HL-60 (cell line): ENCODE data around the gene BBIP1.

ENCODE experiments used
- DNase-seq, 2 experiments: peaks; one replicate each; pipeline ENCODE4 v3.0.0-alpha.2; 2010 to 2020; ENCODE audit warnings: low read depth in 1 of 2, low spot score in 1 of 2
- H3K27ac ChIP-seq: fragments of 250-450 bp; sonication (Bioruptor Pico); replicated peaks from 2 replicates; pipeline ENCODE4 v1.5.1; 2020; ENCODE audit warnings: mild to moderate bottlenecking, moderate library complexity
- H3K27me3 ChIP-seq: fragments of 250-450 bp; sonication (Bioruptor Pico); 2 replicates; pipeline ENCODE4 v1.5.1; 2021; ENCODE audit warnings: mild to moderate bottlenecking, moderate library complexity; ENCODE audit not compliant: insufficient read depth, poor library complexity, severe bottlenecking
- H3K4me3 ChIP-seq: replicated peaks from 2 replicates; pipeline ENCODE4 v1.5.1; 2011; ENCODE audit warnings: mild to moderate bottlenecking, control low read depth, low read length; ENCODE audit not compliant: insufficient read depth
- CTCF ChIP-seq: IDR thresholded peaks from one replicate; pipeline ENCODE4 v1.5.1; 2011; ENCODE audit warnings: low read length, control low read depth, inconsistent platforms; ENCODE audit not compliant: insufficient read depth
- GABPA ChIP-seq: IDR thresholded peaks from 2 replicates; pipeline ENCODE4 v1.6.1; 2012; ENCODE audit warnings: low read depth
- POLR2AphosphoS5 ChIP-seq: IDR thresholded peaks from 2 replicates; pipeline ENCODE4 v1.6.1; 2012; ENCODE audit warnings: low read depth
- REST ChIP-seq: IDR thresholded peaks from 2 replicates; pipeline ENCODE4 v1.6.1; 2012; ENCODE audit warnings: low read depth; ENCODE audit not compliant: insufficient replicate concordance
- SPI1 ChIP-seq: IDR thresholded peaks from 2 replicates; pipeline ENCODE4 v1.6.1; 2012; ENCODE audit warnings: low read depth, mild to moderate bottlenecking, borderline replicate concordance

BBIP1 gene

GRCh38 chr10:110959379-110960332, 40.7 kb upstream of the BBIP1 start:
- H3K4me3 ChIP-seq: no peak overlapping the region
- no peak overlapping the region for H3K27ac ChIP-seq
- no peak for DNase-seq
- no peaks in the 10 kb centered on the region for H3K27me3 ChIP-seq
- TF ChIP-seq REST: no peak
- TF ChIP-seq POLR2AphosphoS5: no peak
- no peak for TF ChIP-seq CTCF
- TF ChIP-seq SPI1: no peak
- TF ChIP-seq GABPA: no peak

GRCh38 chr10:110957606-110958005, 38.6 kb upstream of the BBIP1 start:
- Histone ChIP-seq H3K27ac (no peak overlapping the region), H3K4me3 (no peak overlapping the region), H3K27me3 (no peaks in the 10 kb centered on the region)
- no peak for TF ChIP-seq SPI1
- no peak for TF ChIP-seq GABPA
- no peak for TF ChIP-seq CTCF
- no peak for TF ChIP-seq POLR2AphosphoS5
- no peak for TF ChIP-seq REST
- no peak for DNase-seq

GRCh38 chr10:110951381-110951780, 32.4 kb upstream of the BBIP1 start:
- Histone ChIP-seq H3K27ac (no peak overlapping the region), H3K27me3 (no peaks in the 10 kb centered on the region), H3K4me3 (no peak overlapping the region)
- no peak for DNase-seq
- TF ChIP-seq SPI1 (no peak), GABPA (no peak), POLR2AphosphoS5 (no peak), CTCF (no peak), REST (no peak)
